DMS114 treated with DMSO at 0.1 percent for 48 hours (cell line): Measurements from ENCODE around the gene DHRSX.
"Not testable (repeated sequence)": the region's sequence is repeated elsewhere in the genome, so short reads cannot be mapped to it uniquely, and the experiment has no call there.

ENCODE experiments used
- DNase-seq: peaks from one replicate; lab custom pipeline; 2025; ENCODE audit not compliant: unreplicated experiment; lab: John Stamatoyannopoulos, UW

The DHRSX gene

GRCh38 chrX:2520539-2520938 lies 19.8 kb upstream of the DHRSX start:
- DNase-seq: no peak

GRCh38 chrX:2519638-2520037 lies 18.9 kb upstream of the DHRSX start:
- DNase-seq: not testable (repeated sequence)

- no peak for DNase-seq
These were observed 16.3 kb upstream of the DHRSX start for GRCh38 chrX:2517055-2517454.

- DNase-seq: no peak
These were observed 15.8 kb upstream of the DHRSX start for GRCh38 chrX:2516623-2517022.

- DNase-seq: no peak
These were observed 13.4 kb upstream of the DHRSX start for GRCh38 chrX:2514131-2514530.

GRCh38 chrX:2513121-2513664 lies 12.4 kb upstream of the DHRSX start:
- DNase-seq: no peak

GRCh38 chrX:2512501-2512900 lies 11.7 kb upstream of the DHRSX start:
- no peak for DNase-seq

- DNase-seq: no peak
These were observed 10.6 kb upstream of the DHRSX start for GRCh38 chrX:2511326-2511725.

- no peak for DNase-seq
These were observed 8.0 kb upstream of the DHRSX start for GRCh38 chrX:2508648-2509335.

- no peak for DNase-seq
These were observed 7.3 kb upstream of the DHRSX start for GRCh38 chrX:2507904-2508627.

- no peak for DNase-seq
These were observed 6.4 kb upstream of the DHRSX start for GRCh38 chrX:2507196-2507595.

- not testable (repeated sequence) for DNase-seq
These were observed 4.6 kb upstream of the DHRSX start for GRCh38 chrX:2505341-2505740.

- no peak for DNase-seq
These were observed 4.0 kb upstream of the DHRSX start for GRCh38 chrX:2504706-2505332.

- DNase-seq: no peak
These were observed 3.1 kb upstream of the DHRSX start for GRCh38 chrX:2503591-2504500.

- DNase-seq: no peak
These were observed 2.1 kb upstream of the DHRSX start for GRCh38 chrX:2502668-2503519.

- DNase-seq: no peak
These were observed 1.4 kb upstream of the DHRSX start for GRCh38 chrX:2502120-2502667.

- DNase-seq: no peak
These were observed 855 bp upstream of the DHRSX start for GRCh38 chrX:2501559-2502102.

- no peak for DNase-seq
These were observed 529 bp downstream of the DHRSX start for GRCh38 chrX:2500091-2500802.

- no peak for DNase-seq
These were observed 1.3 kb downstream of the DHRSX start for GRCh38 chrX:2499507-2499906.
